HFFc6 (cell line): ENCODE results near the gene CCDC91. TPM values are rescaled to one million over a fixed set of nuclear protein-coding genes. Genes with fewer than 3 reads are reported as not detected.

Experiments
- DNase-seq: peaks from one replicate; pipeline ENCODE4 v3.0.0-alpha.2; 2018
- H3K27ac Mint-ChIP-seq: 2 replicates; pipeline ENCODE4 v1.8.0; 2020; ENCODE audit warnings: mild to moderate bottlenecking, mixed read lengths
- H3K27me3 Mint-ChIP-seq: 2 replicates; pipeline ENCODE4 v1.8.0; 2021; ENCODE audit warnings: mild to moderate bottlenecking, moderate library complexity, mixed read lengths; ENCODE audit not compliant: insufficient read depth
- H3K36me3 Mint-ChIP-seq: 2 replicates; pipeline ENCODE4 v1.8.0; 2021; ENCODE audit warnings: low read depth, mixed read lengths
- H3K4me1 Mint-ChIP-seq: 2 replicates; pipeline ENCODE4 v1.8.0; 2020; ENCODE audit warnings: low read depth, mixed read lengths
- H3K4me3 Mint-ChIP-seq: 2 replicates; pipeline ENCODE4 v1.8.0; 2020; ENCODE audit warnings: mild to moderate bottlenecking, moderate library complexity, mixed read lengths
- H3K9me3 Mint-ChIP-seq: 2 replicates; pipeline ENCODE4 v1.8.0; 2020; ENCODE audit warnings: mild to moderate bottlenecking, mixed read lengths
- CTCF ChIP-seq: fragments of 200-600 bp; sonication (generic); IDR thresholded peaks from 2 replicates; pipeline ENCODE4 v1.5.0; 2021; ENCODE audit warnings: antibody characterized with exemption, mild to moderate bottlenecking
- total RNA-seq, 6 experiments: library from RNA; stranded (reverse); fragmentation: NEBNext Ultra II Directional; extraction: Animal tissue kit (Norgen Biotek cat#: 25700); gene quantifications; 2 replicates in 1 of 6; 3 replicates in 5 of 6; pipeline ENCODE4 v1.2.3, GENCODE V29; 2021

Gene CCDC91
- total RNA-seq, 6 experiments from 2014 or later = 14.7 to 17.3 (median 16.7) TPM

DNA sequence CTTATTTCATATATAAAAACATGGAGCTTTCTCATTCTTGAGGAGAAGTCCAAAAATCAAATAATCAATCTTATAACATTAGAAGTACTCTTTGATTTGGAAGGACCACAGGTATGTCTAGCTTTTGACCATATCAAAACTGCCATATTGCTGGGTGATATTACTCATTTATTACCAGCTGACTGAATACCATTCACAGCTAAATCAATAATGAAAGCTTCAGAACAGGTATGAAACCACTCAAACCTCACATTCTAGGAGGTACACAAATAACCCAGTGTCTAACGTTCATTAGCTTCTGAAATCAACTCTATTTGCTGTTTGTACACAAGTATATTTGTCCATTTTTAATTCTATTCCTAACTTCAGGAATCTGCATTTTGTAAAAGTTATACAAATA is 16.8 kb upstream of the CCDC91 start:
- Mint-ChIP-seq H3K27me3 (no peaks in the 10 kb centered on the region), H3K4me3 (no peak overlapping the region), H3K36me3 (no peaks in the 10 kb centered on the region), H3K27ac (no peak overlapping the region), H3K4me1 (peaks cover 29% of the 10 kb centered on the region), H3K9me3 (no peaks in the 10 kb centered on the region)
- TF ChIP-seq CTCF = no peak
- DNase-seq = no peak

GRCh38 chr12:28175098-28175589 is 15.1 kb upstream of the CCDC91 start:
- no peak for DNase-seq
- no peaks in the 10 kb centered on the region for H3K27me3 Mint-ChIP-seq
- no peaks in the 10 kb centered on the region for H3K9me3 Mint-ChIP-seq
- no peaks in the 10 kb centered on the region for H3K36me3 Mint-ChIP-seq
- no peak overlapping the region for H3K27ac Mint-ChIP-seq
- TF ChIP-seq CTCF = no peak
- H3K4me3 Mint-ChIP-seq = no peak overlapping the region
- H3K4me1 Mint-ChIP-seq = peaks cover 29% of the 10 kb centered on the region

DNA sequence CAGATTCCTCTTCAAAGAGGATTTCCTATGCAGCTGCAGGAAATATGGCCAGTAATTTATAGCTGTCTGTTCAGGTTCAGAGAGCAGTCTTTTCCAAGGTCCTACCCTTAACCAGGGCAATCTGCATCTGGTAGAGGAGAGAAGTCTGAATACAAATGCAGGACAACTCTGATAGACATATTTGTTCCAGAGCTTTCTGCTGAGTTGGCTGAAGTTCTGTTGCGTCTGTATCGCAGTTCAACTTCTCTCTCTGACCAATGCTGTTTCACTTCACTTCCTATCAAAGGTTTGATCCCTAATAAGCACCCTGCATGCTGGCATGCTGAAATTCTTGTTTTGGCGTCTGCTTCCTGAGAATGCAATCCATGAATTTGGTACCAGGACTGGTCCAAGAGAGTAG is 14.0 kb upstream of the CCDC91 start:
- H3K4me3 Mint-ChIP-seq = no peak overlapping the region
- peaks cover 28% of the 10 kb centered on the region for H3K4me1 Mint-ChIP-seq
- no peaks in the 10 kb centered on the region for H3K36me3 Mint-ChIP-seq
- no peaks in the 10 kb centered on the region for H3K9me3 Mint-ChIP-seq
- TF ChIP-seq CTCF = no peak
- H3K27me3 Mint-ChIP-seq = no peaks in the 10 kb centered on the region
- DNase-seq = no peak
- no peak overlapping the region for H3K27ac Mint-ChIP-seq

DNA sequence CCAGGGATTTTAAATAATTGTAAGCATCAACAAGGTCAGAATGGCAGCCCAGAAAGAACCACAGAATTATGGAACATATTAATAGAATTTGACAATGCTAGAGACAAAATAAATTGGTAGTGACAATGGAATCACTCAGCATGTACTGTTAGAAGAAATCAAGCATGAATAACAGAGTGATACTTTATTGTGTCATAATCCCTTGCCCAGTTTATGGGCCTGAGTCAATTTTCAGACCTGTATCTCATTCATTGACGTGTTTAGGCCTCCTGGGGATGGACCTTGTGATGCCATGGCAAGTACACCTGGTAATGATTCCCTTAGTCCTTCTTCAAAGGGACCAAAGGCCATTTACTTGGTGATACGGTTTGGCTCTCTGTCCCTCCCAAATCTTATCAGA is 12.8 kb upstream of the CCDC91 start:
- Mint-ChIP-seq H3K27ac (no peak overlapping the region; the same call in 1 of the 2 replicates), H3K4me3 (no peak overlapping the region), H3K27me3 (no peaks in the 10 kb centered on the region), H3K36me3 (no peaks in the 10 kb centered on the region), H3K9me3 (no peaks in the 10 kb centered on the region), H3K4me1 (peaks cover 16% of the 10 kb centered on the region)
- no peak for TF ChIP-seq CTCF
- DNase-seq = peak; percentile 19

- peaks cover 11% of the 10 kb centered on the region for H3K4me1 Mint-ChIP-seq
- H3K9me3 Mint-ChIP-seq = no peaks in the 10 kb centered on the region
- H3K36me3 Mint-ChIP-seq = no peaks in the 10 kb centered on the region
- DNase-seq = no peak
- TF ChIP-seq CTCF = no peak
- H3K4me3 Mint-ChIP-seq = no peak overlapping the region
- no peak overlapping the region for H3K27ac Mint-ChIP-seq
- no peaks in the 10 kb centered on the region for H3K27me3 Mint-ChIP-seq
These were observed 12.4 kb upstream of the CCDC91 start for GRCh38 chr12:28177905-28178304.

DNA sequence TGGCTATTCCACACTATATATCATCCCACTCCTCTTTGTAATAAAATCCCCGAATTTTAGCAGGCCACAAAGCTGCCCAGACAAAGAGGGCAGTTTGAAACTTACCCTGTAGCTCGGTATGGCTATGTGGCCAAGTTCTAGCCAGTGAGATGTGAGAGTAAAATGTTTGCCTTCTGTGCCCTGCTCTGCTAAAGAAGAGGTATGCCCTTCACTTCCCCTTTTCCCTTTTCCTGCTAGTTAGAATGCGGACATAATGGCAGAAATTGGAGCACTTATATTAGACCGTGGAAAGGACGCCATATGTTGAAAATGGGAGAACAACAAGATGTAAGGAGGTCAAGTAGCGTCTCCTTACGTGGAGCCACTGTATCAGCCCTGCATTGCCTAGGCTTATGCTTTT is 11.5 kb upstream of the CCDC91 start:
- H3K4me3 Mint-ChIP-seq = no peak overlapping the region
- peaks cover 11% of the 10 kb centered on the region for H3K4me1 Mint-ChIP-seq
- H3K27me3 Mint-ChIP-seq = peaks cover 3% of the 10 kb centered on the region
- no peak for DNase-seq
- no peak for TF ChIP-seq CTCF
- no peaks in the 10 kb centered on the region; the same call in 1 of the 2 replicates for H3K36me3 Mint-ChIP-seq
- H3K27ac Mint-ChIP-seq = no peak overlapping the region
- no peaks in the 10 kb centered on the region for H3K9me3 Mint-ChIP-seq
